Naive thymus-derived CD8-positive, alpha-beta T cell (primary cell): ENCODE measurements around the gene ACTA2. TPM values are rescaled to one million over a fixed set of nuclear protein-coding genes. Genes with fewer than 3 reads are reported as not detected.

Experiments
- ATAC-seq, 2 donors: fragments of 150-1000 bp; cut with Tn5 transposase in 1 of 2; sonication (Bioruptor Pico), chemical (Tn5 transposase) in 1 of 2; 1 replicate in 1 of 2; 2 replicates in 1 of 2; pipeline ENCODE4 v1.10.0; 2021; ENCODE audit warnings: mild to moderate bottlenecking in 2 of 2, moderate library complexity in 2 of 2
- POLR2A ChIA-PET: fragments of 350-600 bp; sonication (Branson Sonifier 250); formaldehyde crosslinking; loops from one replicate; lab custom pipeline; 2021; ENCODE audit warnings: antibody characterized with exemption; lab: Charles Lee
- DNase-seq, 10 donors: peaks; one replicate each; pipeline versions ENCODE4 v3.0.0 to v3.0.0-alpha.2; 2020 to 2022
- H3K27ac Mint-ChIP-seq, 10 donors: one replicate each; pipeline ENCODE4 v1.8.0; 2020 to 2022; ENCODE audit warnings: mild to moderate bottlenecking in 10 of 10, mixed read lengths in 10 of 10, moderate library complexity in 4 of 10, inconsistent platforms in 1 of 10
- H3K27me3 Mint-ChIP-seq, 5 donors: one replicate each; pipeline ENCODE4 v1.8.0; 2021 to 2022; ENCODE audit warnings: mixed read lengths in 5 of 5
- H3K36me3 Mint-ChIP-seq, 3 donors: one replicate each; pipeline ENCODE4 v1.8.0; 2020 to 2022; ENCODE audit warnings: mixed read lengths in 3 of 3, mild to moderate bottlenecking in 2 of 3, inconsistent platforms in 1 of 3
- H3K4me1 Mint-ChIP-seq, 4 donors: one replicate each; pipeline ENCODE4 v1.8.0; 2021 to 2022; ENCODE audit warnings: mixed read lengths in 4 of 4
- H3K4me3 Mint-ChIP-seq, 10 donors: one replicate each; pipeline ENCODE4 v1.8.0; 2020 to 2022; ENCODE audit warnings: mild to moderate bottlenecking in 10 of 10, mixed read lengths in 10 of 10, moderate library complexity in 6 of 10, inconsistent platforms in 1 of 10
- H3K9me3 Mint-ChIP-seq, 9 donors: one replicate each; pipeline ENCODE4 v1.8.0; 2020 to 2022; ENCODE audit warnings: mixed read lengths in 9 of 9, mild to moderate bottlenecking in 3 of 9, inconsistent platforms in 1 of 9, moderate library complexity in 1 of 9
- polyA plus RNA-seq, 3 donors: library from polyadenylated mRNA; unstranded; fragments of 300-500 nt; fragmentation: Illumina TruSeq; gene quantifications; one replicate each; pipeline ENCODE4 v1.2.3, GENCODE V29; 2021
- total RNA-seq, 8 experiments: library from RNA in 2 of 8; stranded (reverse) in 2 of 8; gene quantifications; one replicate each; pipeline ENCODE4 v1.2.3 and lab custom pipeline; 2021 to 2026

Gene ACTA2
- total and polyA plus RNA-seq, 5 experiments from 2014 or later = 0.34 to 9.7 (median 1.6) TPM; not detected in 1

GRCh38 chr10:88927416-88927690, 25.2 kb downstream of the ACTA2 start:
- Mint-ChIP-seq H3K36me3 (peaks cover 0 to 46% (median 14%) of the 10 kb centered on the region in 3 donors), H3K27ac (no peak overlapping the region), H3K27me3 (no peaks in the 10 kb centered on the region), H3K4me1 (peaks cover 0 to 4% (median 2%) of the 10 kb centered on the region in 4 donors), H3K4me3 (no peak overlapping the region), H3K9me3 (no peaks in the 10 kb centered on the region)
- no peak for ATAC-seq
- DNase-seq = no peak
- POLR2A ChIA-PET = no interaction called here

- Mint-ChIP-seq H3K36me3 (peaks cover 0 to 51% (median 14%) of the 10 kb centered on the region in 3 donors), H3K4me3 (no peak overlapping the region), H3K9me3 (no peaks in the 10 kb centered on the region), H3K27me3 (no peaks in the 10 kb centered on the region), H3K27ac (peak overlapping the region in 1 of 10 donors; percentile 1), H3K4me1 (peaks cover 0 to 4% (median 1%) of the 10 kb centered on the region in 4 donors)
- no peak for DNase-seq
- ATAC-seq = no peak
- POLR2A ChIA-PET = no interaction called here
Observed at GRCh38 chr10:88926566-88927415, 25.8 kb downstream of the ACTA2 start.

DNA sequence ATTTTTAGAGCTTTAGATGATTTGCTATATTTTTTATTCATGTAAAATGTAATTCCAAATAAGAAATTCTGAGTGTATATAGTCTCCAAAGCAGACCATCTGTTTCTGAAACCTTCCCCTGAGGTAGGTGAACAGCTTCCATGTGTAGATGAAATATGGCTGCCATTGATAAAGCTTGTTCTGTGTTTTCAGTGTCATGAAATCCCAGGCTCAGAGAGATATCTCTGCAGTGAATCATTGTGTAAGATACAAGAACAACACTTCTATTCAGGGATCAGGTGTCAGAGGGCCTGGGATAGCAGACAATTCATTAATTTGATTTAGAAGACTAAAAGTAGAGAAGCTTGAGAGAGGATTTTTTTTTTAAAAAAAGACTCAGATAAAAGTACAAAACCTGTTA, 29.1 kb downstream of the ACTA2 start:
- Mint-ChIP-seq H3K4me3 (no peak overlapping the region), H3K27ac (no peak overlapping the region), H3K4me1 (peaks cover 0 to 3% (median 0%) of the 10 kb centered on the region in 4 donors), H3K36me3 (peaks cover 0 to 60% (median 11%) of the 10 kb centered on the region in 3 donors), H3K27me3 (no peaks in the 10 kb centered on the region), H3K9me3 (no peaks in the 10 kb centered on the region)
- ATAC-seq (no peak), DNase-seq (no peak)
- POLR2A ChIA-PET = no interaction called here

DNA sequence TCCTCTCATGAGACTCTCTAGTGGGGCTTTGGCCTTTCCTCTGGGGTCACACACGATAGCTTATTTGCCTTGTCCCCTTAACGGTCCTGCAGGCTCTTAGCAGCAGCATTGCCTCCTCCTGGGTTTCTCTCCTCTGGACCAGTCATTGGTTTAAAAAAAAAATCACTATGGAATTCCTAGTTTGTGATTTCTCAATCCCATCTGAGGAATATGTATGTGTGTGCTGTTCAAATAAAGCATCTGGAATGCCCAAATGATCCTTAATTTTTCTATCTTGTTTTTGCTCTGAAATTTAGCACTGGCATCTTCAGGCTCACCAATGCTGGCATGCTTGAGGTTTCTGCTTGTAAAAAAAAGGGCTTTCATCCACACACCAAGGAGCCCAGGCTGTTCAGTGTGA, 30.5 kb downstream of the ACTA2 start:
- peaks cover 0 to 3% (median 0%) of the 10 kb centered on the region in 4 donors for H3K4me1 Mint-ChIP-seq
- no peak for ATAC-seq

DNA sequence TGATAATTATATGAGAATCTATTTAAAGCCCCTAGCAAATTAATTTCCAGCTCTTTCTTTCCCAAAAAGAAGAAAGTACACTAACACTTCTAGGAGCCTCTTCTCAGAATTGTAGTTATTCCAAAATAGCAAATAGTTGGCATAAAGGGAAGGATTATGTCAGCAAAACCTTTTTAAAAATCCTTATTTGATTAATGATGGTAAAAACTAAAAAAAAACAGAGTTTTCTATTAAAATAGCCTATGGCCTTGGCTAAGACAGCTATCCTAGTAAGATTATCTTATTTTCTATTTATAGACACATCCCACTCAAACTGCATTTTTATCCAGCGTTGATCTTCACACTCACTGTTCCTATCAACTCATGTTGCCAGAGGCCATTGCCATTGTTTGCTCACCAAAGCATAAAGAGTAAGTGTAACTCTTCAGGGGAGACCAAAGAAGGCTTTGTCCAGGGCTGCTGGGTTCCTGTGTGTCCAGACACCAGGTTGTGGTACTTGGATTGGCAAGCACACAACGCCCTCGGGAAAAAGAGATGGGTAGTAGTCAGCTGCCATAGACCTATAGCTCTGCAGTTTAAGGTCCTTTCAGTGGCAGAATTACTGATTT, 31.5 kb downstream of the ACTA2 start:
- no peak for DNase-seq
- ATAC-seq = no peak
- Mint-ChIP-seq H3K27me3 (no peaks in the 10 kb centered on the region), H3K4me3 (no peak overlapping the region), H3K27ac (no peak overlapping the region), H3K36me3 (peaks cover 0 to 54% (median 7%) of the 10 kb centered on the region in 3 donors), H3K4me1 (peaks cover 0 to 3% (median under 1%) of the 10 kb centered on the region in 4 donors), H3K9me3 (no peaks in the 10 kb centered on the region)
- POLR2A ChIA-PET = no interaction called here

More for the DNA sequence above, 30.5 kb downstream of the ACTA2 start:
- DNase-seq = no peak
- POLR2A ChIA-PET = no interaction called here
- Mint-ChIP-seq H3K36me3 (peaks cover 0 to 57% (median 10%) of the 10 kb centered on the region in 3 donors), H3K27me3 (no peaks in the 10 kb centered on the region), H3K4me3 (no peak overlapping the region), H3K9me3 (no peaks in the 10 kb centered on the region), H3K27ac (no peak overlapping the region)

GRCh38 chr10:88920198-88920597, 32.4 kb downstream of the ACTA2 start:
- H3K27me3 Mint-ChIP-seq = no peaks in the 10 kb centered on the region
- H3K36me3 Mint-ChIP-seq = peaks cover 0 to 61% (median 12%) of the 10 kb centered on the region in 3 donors
- no peaks in the 10 kb centered on the region for H3K9me3 Mint-ChIP-seq
- H3K4me1 Mint-ChIP-seq = peaks cover 0 to 3% (median 1%) of the 10 kb centered on the region in 4 donors
- H3K4me3 Mint-ChIP-seq = no peak overlapping the region
- ATAC-seq (no peak), DNase-seq (no peak)
- POLR2A ChIA-PET = no interaction called here
- no peak overlapping the region for H3K27ac Mint-ChIP-seq

DNA sequence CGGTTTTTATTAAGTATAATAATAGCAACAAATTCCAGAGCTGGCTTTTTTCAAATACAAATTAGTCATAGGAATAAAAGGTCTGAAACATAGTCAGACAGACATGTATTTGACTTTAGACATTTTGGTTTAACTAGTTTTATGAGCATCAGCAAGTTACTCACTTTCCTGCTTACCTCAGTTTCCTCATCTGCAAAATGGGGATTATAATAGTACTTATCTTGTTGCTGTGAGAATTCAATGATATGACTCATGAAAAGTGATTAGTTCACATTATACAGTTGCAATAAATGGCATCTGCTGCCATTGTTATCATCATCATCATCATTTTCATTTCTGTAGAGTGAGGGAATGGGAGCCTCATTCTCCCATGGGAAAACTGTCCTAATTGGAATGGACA, 33.5 kb downstream of the ACTA2 start:
- Mint-ChIP-seq H3K4me1 (peaks cover 0 to 3% (median 0%) of the 10 kb centered on the region in 4 donors), H3K27me3 (no peaks in the 10 kb centered on the region), H3K27ac (no peak overlapping the region), H3K4me3 (no peak overlapping the region), H3K36me3 (peaks cover 0 to 58% (median 14%) of the 10 kb centered on the region in 3 donors), H3K9me3 (no peaks in the 10 kb centered on the region)
- DNase-seq (no peak), ATAC-seq (no peak)
- POLR2A ChIA-PET = no interaction called here

DNA sequence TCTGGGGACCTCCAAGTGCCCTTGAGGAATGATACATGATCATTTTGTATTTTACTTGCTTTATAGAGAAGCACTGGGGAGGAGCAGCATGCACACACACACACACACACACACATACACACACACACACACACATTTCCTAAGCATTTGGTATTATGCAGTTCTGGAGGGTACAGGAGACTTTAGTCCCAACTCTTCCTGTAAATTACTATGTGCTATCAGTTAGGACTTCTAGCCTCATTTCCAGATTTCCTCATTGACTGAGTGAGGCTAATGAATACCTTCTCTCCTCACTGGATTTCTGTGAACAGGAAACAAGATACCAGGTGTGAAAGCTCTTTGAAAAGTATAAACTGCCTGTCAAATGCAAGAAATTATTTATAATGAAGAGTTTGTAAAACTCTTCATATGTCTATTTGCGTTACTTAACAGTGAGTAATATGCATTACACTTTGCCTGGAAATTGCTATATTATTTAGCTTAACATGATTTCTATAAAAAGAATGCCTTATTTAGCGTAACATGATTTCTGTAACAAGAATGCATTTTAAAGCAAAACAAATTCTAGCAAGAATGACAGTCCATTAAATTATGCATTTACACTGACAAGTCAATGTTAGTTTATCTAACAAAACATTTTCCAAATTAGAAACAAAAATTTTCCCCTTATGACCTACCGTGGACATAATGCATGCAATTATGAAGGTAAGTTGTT, 34.2 kb downstream of the ACTA2 start:
- Mint-ChIP-seq H3K27me3 (no peaks in the 10 kb centered on the region), H3K4me3 (no peak overlapping the region), H3K36me3 (peaks cover 0 to 56% (median 13%) of the 10 kb centered on the region in 3 donors), H3K27ac (no peak overlapping the region), H3K9me3 (no peaks in the 10 kb centered on the region), H3K4me1 (peaks cover 0 to 3% (median 0%) of the 10 kb centered on the region in 4 donors)
- DNase-seq (no peak), ATAC-seq (no peak)
- POLR2A ChIA-PET = no interaction called here

DNA sequence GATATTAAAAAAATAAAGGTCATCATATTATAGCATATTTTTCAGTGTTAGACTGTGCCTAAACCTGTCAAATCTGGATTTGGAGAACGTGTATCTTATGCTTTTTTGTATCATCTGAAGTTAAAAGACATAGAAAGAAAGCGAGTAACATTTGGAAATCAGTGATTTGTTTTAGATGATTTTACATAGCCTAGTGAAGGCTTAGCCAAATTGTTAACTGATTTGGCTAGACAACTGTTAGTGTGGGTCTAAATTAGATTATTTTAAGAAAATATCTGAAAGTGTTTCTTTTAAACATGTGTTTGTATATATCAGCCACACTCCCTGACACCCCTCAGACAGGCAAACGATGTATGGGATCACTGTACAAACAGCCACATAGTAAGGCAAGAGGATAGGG, 35.6 kb downstream of the ACTA2 start:
- Mint-ChIP-seq H3K36me3 (peaks cover 0 to 59% (median 18%) of the 10 kb centered on the region in 3 donors), H3K4me3 (no peak overlapping the region), H3K27me3 (no peaks in the 10 kb centered on the region), H3K27ac (peak overlapping the region in 1 of 10 donors; percentile 49), H3K4me1 (peaks cover 0 to 3% (median 0%) of the 10 kb centered on the region in 4 donors), H3K9me3 (no peaks in the 10 kb centered on the region)
- DNase-seq (no peak), ATAC-seq (no peak)
- POLR2A ChIA-PET = no interaction called here

GRCh38 chr10:88916231-88916630, 36.3 kb downstream of the ACTA2 start:
- Mint-ChIP-seq H3K4me3 (no peak overlapping the region), H3K9me3 (no peaks in the 10 kb centered on the region), H3K27me3 (no peaks in the 10 kb centered on the region), H3K4me1 (peaks cover 0 to 3% (median under 1%) of the 10 kb centered on the region in 4 donors), H3K36me3 (peaks cover 0 to 63% (median 19%) of the 10 kb centered on the region in 3 donors), H3K27ac (peak overlapping the region in 2 of 10 donors; percentile 1 to 11)
- POLR2A ChIA-PET = no interaction called here
- no peak for DNase-seq
- ATAC-seq = no peak

DNA sequence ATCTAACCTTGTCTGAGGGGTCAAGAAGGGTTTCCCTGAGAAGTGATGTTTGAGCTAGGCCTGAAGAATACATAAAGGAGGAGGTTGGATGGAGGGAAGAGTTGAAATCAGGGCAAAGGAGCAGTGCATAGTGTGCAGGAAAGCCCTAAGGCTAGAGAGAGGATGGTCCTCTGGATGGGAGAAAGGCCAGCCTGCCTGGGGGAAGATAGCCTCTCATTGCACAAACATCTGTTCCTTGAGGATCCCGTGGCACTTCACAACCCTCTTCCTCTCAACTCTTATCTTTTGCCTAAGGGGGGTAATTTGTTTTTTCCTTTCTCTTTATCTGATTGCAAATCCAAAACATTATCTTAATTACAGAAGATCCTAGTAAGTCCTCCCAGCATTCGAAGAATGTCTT, 36.8 kb downstream of the ACTA2 start:
- DNase-seq (no peak), ATAC-seq (no peak)
- Mint-ChIP-seq H3K36me3 (peaks cover 0 to 65% (median 21%) of the 10 kb centered on the region in 3 donors), H3K27ac (peak overlapping the region in 3 of 10 donors; percentile 1 to 53 (median 11)), H3K27me3 (no peaks in the 10 kb centered on the region), H3K4me3 (no peak overlapping the region), H3K4me1 (peaks cover 0 to 3% (median under 1%) of the 10 kb centered on the region in 4 donors), H3K9me3 (no peaks in the 10 kb centered on the region)
- POLR2A ChIA-PET = no interaction called here

DNA sequence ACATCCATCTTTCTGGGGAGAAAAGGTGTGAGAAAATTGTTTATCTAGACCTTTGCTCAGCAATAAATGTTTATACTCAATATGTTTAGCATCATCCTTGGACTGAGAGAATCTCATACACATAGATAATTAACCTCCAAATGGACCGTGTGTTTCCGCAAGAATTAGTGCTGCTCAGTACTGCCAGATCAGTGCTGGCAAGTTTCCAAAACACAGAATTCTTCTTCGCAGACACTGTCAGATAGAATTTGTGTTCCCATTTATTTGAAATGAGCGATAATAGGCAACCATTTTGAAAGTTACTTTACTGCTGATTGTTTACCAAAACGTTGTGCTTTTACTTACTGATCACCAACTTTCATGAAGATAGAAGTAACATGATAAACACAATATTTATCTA, 38.8 kb downstream of the ACTA2 start:
- Mint-ChIP-seq H3K4me1 (peaks cover 0 to 3% (median under 1%) of the 10 kb centered on the region in 4 donors), H3K36me3 (peaks cover 0 to 70% (median 27%) of the 10 kb centered on the region in 3 donors), H3K9me3 (no peaks in the 10 kb centered on the region), H3K27me3 (no peaks in the 10 kb centered on the region), H3K4me3 (no peak overlapping the region), H3K27ac (no peak overlapping the region)
- POLR2A ChIA-PET = no interaction called here
- DNase-seq (no peak), ATAC-seq (no peak)

GRCh38 chr10:88913127-88913526, 39.4 kb downstream of the ACTA2 start:
- Mint-ChIP-seq H3K27me3 (no peaks in the 10 kb centered on the region), H3K9me3 (no peaks in the 10 kb centered on the region), H3K36me3 (peaks cover 0 to 77% (median 32%) of the 10 kb centered on the region in 3 donors), H3K4me3 (no peak overlapping the region), H3K27ac (peak overlapping the region in 1 of 10 donors; percentile 45), H3K4me1 (peaks cover 0 to 4% (median under 1%) of the 10 kb centered on the region in 4 donors)
- ATAC-seq = no peak
- DNase-seq = no peak
- POLR2A ChIA-PET = no interaction called here
